Measurements from ENCODE around the gene COPZ1.
"Not testable (repeated sequence)": the region's sequence is repeated elsewhere in the genome, so short reads cannot be mapped to it uniquely, and the experiment has no call there.

The COPZ1 gene, protein sequence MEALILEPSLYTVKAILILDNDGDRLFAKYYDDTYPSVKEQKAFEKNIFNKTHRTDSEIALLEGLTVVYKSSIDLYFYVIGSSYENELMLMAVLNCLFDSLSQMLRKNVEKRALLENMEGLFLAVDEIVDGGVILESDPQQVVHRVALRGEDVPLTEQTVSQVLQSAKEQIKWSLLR

GRCh38 chr12:54324617-54325441 is at the start of gene COPZ1:
TSS of gene COPZ1 (plus strand) at chr12:54325131. CDS start at chr12:54325164, 33 bp downstream.
- FAIRE-seq = peak; percentile 81
- peak; percentile 98 for DNase-seq (ENCODE audit: insufficient read length, low spot score)

DNA sequence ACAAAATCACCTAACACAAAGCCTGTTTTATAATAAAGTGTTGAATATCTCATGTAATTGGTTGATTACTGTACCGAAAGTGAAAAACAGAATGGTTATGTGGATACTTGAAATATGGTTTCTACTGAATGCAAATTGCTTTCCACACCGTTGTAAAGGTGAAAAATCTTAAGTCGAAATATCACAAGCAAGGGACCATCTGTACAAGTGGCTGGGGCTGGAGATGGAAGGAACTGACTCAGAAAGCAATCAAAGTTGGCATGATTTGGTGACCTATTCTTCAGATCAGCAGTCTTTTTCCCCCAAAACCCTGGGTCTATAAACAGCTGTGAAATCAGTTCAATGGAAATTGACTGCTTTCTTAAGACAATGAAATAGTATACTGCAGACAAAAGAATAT is 48.6 kb upstream of the COPZ1 start:
- no peak for FAIRE-seq

DNA sequence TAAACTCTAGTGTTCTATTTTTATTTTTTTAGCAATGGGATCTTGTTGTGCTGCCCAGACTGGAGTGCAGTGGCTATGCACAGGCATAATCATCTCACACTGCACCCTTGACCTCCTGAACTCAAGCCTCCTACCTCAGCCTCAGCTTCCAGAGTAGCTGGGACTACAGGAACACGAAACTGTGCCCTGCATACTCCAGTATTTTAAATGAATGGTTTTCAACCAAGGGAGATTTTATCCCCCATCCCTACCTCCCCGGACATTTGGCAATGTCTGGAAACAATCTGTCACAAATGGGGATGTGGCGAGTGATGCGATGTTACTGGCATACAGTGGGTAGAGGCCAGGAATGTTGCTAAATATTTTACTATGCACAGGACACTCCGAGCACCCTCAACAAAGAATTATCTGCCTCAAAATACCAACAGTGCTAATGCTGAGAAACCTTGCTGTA is 47.1 kb upstream of the COPZ1 start:
- DNase-seq (ENCODE audit: insufficient read length, low spot score) (no peak), FAIRE-seq (no peak)

More for the DNA sequence above, 48.6 kb upstream of the COPZ1 start:
- DNase-seq (ENCODE audit: insufficient read length, low spot score) = no peak

GRCh38 chr12:54279227-54279631 is 45.7 kb upstream of the COPZ1 start:
- no peak for FAIRE-seq
- DNase-seq (ENCODE audit: insufficient read length, low spot score) = no peak

DNA sequence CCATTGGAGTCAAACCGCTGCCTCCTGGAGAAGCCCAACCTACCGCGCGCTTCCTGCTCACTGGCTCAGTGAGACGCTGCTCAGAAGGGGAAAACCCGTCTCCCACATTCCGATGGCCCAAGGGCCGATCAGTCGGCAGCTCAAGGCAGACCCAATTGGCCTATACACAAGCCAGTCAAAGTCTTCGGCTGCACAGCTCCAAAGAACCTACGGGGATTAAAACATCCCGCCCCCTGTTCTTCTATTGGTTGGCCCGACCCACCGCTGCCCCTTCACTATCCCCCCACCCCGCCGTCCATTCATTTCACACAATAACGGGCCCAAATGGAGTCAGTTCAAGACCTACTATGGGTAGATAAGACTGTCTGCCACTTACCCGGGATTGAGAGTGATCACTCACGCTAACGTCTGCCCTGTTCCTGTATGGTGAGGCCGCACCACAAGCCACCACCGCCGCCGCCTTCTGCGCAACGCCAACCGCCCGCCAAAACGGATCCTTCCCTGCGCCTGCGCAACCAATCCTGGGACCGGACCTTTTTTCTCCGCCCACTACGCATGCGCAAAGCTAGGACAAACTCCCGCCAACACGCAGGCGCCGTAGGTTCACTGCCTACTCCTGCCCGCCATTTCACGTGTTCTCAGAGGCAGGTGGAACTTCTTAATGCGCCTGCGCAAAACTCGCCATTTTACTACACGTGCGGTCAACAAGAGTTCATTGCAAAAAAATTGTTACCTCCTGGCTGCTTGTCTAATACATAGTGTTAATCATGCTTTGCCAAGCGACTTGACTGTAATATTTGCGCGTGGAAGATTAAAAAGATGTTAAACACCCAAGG is 45.1 kb upstream of the COPZ1 start, which contains the start of gene CBX5:
Gene CBX5, minus strand, starts transcription at position 491 of the 836 bp plus-strand sequence. CDS start 22,472 bp downstream, outside the sequence.
- DNase-seq (ENCODE audit: insufficient read length, low spot score) (peak; percentile 98), FAIRE-seq (peak; percentile 42)

DNA sequence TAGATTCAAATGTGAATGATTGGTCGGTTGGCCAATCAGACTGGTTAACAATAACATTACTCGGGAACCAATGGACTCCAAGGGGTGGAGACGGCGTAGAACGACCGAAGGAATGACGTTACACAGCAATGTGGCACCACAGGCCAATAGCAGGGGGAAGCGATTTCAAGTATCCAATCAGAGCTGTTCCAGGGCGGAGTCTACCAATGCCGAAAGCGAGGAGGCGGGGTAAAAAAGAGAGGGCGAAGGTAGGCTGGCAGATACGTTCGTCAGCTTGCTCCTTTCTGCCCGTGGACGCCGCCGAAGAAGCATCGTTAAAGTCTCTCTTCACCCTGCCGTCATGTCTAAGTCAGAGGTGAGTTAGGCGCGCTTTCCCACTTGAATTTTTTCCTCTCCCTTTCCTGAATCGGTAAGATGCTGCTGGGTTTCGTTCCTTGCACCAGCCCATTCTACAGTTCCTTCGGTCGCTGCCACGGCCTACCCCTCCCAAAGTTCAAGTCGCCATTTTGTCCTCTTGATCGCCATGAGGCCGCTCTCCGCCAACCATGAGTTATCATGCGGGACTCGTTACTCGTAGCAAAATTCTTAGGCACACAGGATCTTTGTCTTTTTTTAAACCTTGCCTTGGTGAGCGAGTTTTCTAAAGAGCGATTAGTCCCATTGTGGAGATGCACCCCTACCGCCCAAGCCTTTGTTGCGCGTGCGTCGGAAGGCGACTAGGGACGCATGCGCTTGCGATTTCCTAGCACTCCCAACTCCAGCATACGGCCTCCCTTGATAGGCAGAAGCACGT is 44.3 kb upstream of the COPZ1 start, which contains the start of gene HNRNPA1:
Gene HNRNPA1, plus strand, starts transcription at position 259 of the 793 bp plus-strand sequence. Its CDS starts 82 bp downstream, at position 341.
- peak; percentile 66 for FAIRE-seq
- peak; percentile 98 for DNase-seq (ENCODE audit: insufficient read length, low spot score)

DNA sequence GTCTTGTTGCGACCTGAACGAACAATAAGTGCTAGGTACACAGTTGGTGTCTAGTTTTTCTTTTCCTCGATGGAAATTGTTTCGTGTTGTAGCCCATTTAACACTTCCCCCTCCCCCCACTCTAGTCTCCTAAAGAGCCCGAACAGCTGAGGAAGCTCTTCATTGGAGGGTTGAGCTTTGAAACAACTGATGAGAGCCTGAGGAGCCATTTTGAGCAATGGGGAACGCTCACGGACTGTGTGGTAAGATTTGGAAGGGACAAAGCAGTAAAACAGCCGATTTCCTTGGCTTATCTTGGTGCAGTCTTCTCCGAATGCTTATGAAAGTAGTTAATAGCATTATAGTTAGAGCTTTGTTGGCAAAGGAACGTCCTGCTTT is 43.7 kb upstream of the COPZ1 start:
- FAIRE-seq; DNase-seq (ENCODE audit: insufficient read length, low spot score): not testable (repeated sequence)

DNA sequence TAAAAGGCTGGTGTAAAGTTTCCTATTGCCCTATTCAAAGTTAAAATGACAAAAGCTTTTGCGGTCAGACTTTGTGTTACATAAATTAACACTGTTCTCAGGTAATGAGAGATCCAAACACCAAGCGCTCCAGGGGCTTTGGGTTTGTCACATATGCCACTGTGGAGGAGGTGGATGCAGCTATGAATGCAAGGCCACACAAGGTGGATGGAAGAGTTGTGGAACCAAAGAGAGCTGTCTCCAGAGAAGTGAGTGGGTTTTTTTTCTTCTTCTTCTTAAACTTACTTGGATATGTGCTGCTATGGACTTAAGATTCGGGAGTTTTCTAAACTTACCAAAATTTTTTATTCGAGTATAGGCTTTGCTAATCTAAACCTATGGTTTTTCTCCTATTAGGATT is 43.2 kb upstream of the COPZ1 start:
- FAIRE-seq; DNase-seq (ENCODE audit: insufficient read length, low spot score): not testable (repeated sequence)

- DNase-seq (ENCODE audit: insufficient read length, low spot score) (no peak), FAIRE-seq (no peak)
These were observed 41.9 kb upstream of the COPZ1 start for GRCh38 chr12:54282949-54283593.

DNA sequence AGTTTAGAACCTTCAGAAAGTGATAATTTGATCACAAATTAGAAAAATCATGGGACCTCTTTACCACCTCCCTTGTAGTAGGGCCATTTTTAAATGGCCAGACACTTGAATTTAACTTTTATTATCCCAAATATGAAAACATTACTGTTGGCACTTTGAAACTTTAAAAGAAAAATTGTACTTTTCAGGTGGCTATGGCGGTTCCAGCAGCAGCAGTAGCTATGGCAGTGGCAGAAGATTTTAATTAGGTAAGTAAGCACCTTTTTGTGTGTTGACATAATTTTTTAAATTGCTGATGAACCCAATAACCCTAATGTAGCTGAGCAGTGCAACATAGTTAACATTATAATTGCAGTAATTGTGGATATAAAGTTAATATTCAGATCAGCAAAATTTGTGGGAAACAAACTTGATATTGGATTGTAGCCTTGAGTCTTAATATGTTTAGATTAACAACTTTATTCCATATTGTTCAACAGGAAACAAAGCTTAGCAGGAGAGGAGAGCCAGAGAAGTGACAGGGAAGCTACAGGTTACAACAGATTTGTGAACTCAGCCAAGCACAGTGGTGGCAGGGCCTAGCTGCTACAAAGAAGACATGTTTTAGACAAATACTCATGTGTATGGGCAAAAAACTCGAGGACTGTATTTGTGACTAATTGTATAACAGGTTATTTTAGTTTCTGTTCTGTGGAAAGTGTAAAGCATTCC is 40.7 kb upstream of the COPZ1 start:
- not testable (repeated sequence) for FAIRE-seq; DNase-seq (ENCODE audit: insufficient read length, low spot score)

DNA sequence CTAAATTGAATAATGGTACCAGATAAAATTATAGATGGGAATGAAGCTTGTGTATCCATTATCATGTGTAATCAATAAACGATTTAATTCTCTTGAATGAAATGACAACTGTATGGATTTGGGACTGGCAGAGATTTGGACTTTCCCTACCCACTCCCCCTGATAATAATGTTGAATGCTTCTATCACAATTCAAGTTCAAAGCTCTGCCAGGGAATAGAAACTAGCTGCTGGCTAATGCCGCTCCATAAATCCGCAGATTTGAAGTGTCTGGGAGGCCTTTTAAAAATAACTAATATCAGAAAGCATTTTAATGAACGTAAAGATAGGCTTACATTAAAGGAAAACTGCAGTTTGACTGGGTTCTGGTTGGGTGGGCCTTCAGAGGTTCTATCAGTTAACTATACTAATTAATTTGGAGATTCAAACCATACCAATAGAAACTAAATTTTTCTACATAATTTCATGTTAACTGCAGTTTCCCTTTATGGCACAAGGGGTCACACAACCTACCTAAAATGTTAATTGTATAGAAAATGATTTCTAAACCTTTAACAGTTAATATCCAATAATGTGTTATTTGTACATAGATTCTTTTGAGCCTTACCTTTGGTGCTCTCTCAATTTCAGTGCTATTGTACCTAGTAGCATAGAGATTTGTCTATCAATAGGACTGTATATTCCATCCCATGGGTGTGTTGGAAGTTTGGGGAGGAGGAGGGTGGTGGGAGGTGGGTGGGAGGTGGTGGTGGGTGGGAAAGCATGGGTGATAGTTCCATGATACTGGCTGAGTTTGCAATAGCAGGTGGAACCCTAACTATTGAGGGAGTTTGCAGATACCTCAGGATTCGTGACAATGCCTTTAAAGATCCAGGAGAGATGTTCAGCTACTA is 39.5 kb upstream of the COPZ1 start:
- FAIRE-seq = no peak
- no peak for DNase-seq (ENCODE audit: insufficient read length, low spot score)

DNA sequence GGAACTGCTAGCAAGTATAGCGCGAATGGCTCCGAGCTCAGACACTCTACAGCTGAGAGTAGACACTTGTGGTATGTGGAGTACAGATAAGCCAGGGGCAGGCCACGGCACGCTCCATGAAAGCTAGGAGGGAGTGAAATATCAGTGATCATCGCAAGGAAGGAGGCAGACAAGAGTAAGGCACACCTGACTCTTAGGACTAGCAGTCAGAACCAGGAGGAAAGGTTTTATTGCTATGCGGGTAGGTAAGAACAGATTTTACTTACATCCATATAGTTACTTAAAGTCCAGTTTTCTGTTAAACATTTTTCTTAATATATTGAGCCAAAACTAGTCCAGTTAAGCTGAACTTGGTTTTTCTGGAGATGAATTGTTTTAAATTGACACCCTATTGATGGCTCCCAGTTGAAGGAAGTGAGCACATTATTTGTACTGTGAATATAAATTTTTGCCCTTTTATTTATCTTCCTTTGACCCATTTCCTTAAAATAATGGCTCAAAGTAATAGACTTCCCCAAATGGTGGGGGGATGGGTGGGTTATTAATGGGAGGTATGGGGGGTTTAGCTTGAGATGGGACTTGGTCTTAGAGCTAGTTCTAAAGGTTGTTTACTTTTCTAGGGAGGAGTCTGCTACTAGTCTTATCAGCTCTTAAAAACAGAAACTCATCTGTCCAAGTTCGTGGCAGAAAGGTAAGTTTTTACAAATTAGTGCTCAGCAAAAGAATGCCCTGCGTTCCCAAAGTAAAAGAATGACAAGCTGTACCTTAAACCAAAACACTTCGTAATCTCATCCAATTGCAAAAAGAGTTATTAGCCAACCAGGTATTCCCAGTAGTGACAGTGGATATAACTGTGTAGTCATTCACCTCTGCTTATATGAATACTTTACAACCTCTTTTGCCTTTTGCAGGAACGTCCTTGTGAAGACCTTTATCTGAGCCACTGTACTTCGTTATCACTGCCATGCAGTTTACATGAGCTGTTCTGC is 38.6 kb upstream of the COPZ1 start:
- FAIRE-seq (no peak), DNase-seq (ENCODE audit: insufficient read length, low spot score) (no peak)

DNA sequence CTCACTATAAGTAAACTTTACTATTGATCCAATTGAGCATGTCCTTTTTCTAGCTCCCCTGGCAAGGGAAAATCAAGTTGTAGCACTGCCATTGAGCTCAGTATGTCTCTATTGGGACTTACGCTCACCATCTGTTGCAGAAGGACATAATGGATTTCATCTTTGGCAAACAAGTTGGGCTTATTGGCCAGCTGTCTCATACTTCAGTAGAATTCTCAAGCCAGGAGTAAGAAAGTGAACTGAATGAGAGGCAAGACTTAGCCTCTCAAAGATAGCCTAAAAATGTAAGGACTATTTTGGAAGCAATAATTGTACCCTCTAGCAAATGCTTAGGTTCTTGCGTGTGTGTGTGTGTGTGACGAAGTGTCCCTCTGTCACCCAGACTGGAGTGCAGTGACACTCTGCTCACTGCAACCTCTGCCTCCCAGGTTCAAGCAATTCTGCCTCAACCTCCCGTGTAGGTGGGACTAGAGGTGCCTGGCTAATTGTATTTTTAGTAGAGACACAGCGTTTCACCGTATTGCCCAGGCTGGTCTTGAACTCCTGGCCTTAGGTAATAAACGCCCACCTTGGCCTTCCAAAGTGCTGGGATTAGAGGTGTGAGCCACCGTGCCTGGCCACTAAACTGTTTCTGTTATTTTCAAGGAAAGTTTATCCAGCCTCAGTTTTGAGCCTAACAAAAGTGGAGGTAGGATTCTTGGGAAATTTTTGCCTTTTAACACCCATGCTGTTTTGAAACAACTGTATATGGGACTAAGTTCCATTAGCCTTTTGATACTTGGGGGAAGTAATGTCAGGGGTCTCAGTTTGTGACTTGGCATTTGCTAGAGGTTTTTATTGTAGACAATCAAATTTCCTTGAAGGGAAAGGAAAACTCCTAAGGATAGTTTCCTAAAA is 37.4 kb upstream of the COPZ1 start:
- no peak for FAIRE-seq
- no peak for DNase-seq (ENCODE audit: insufficient read length, low spot score)

GRCh38 chr12:54292083-54292930 is 32.6 kb upstream of the COPZ1 start:
- FAIRE-seq (no peak), DNase-seq (ENCODE audit: insufficient read length, low spot score) (no peak)

DNA sequence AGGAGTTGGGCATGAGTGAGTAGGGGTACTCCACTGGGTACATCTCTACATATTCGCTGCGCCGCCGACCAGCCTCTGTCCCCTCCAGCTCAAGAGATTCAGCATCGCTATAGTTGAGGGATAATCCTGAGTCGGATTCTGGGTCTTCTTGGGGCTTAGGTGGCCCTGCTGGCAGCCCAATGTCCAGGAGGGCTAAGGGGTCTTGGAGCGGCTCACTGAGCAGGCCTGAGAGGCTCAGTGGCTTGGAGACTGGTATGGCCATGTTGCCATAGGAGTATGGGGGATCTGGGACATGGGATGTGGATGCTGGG is 32.0 kb upstream of the COPZ1 start:
- FAIRE-seq (no peak), DNase-seq (ENCODE audit: insufficient read length, low spot score) (no peak)

Data from HTR-8/SVneo (cell line).